Esophagus (tissue), 2 donors: ENCODE results near the gene COL5A1. TPM values are rescaled to one million over a fixed set of nuclear protein-coding genes. Genes with fewer than 3 reads are reported as not detected.

Source experiments
- H3K27ac ChIP-seq, 2 donors: one replicate each; pipeline ENCODE4 v1.5.1; 2013; ENCODE audit warnings: low read depth in 2 of 2, mild to moderate bottlenecking in 2 of 2, inconsistent platforms in 1 of 2, low read length in 1 of 2, moderate library complexity in 1 of 2
- H3K27me3 ChIP-seq, 2 donors: one replicate each; pipeline ENCODE4 v1.6.1; 2013; ENCODE audit warnings: low read length in 2 of 2, control low read depth in 1 of 2, mild to moderate bottlenecking in 1 of 2; ENCODE audit not compliant: insufficient read depth in 2 of 2, control insufficient read depth in 1 of 2
- H3K36me3 ChIP-seq, 2 donors: one replicate each; pipeline ENCODE4 v1.6.1; 2013; ENCODE audit warnings: low read length in 1 of 2; ENCODE audit not compliant: control insufficient read depth in 2 of 2, insufficient read depth in 2 of 2
- H3K4me1 ChIP-seq, 2 donors: one replicate each; pipeline ENCODE4 v1.6.1; 2013; ENCODE audit warnings: low read length in 1 of 2; ENCODE audit not compliant: control insufficient read depth in 2 of 2, insufficient read depth in 2 of 2
- H3K4me3 ChIP-seq, 2 donors: one replicate each; pipeline ENCODE4 v1.5.1; 2013; ENCODE audit warnings: low read length in 2 of 2, mild to moderate bottlenecking in 2 of 2, low read depth in 1 of 2, moderate library complexity in 1 of 2
- H3K9me3 ChIP-seq, 2 donors: one replicate each; pipeline ENCODE4 v1.6.1; 2013; ENCODE audit warnings: mild to moderate bottlenecking in 2 of 2, low read depth in 1 of 2, low read length in 1 of 2, moderate library complexity in 1 of 2; ENCODE audit not compliant: control insufficient read depth in 2 of 2, insufficient read depth in 1 of 2
- WGBS, 2 donors: extraction: QIAGEN DNeasy Blood & Tissue Kit; methylation state at CpG; one replicate each; pipeline ENCODE4 v1.1.7; 2013; 5-methylcytosine and 5-hydroxymethylcytosine counted together
- polyA plus RNA-seq, 2 donors: library from polyadenylated mRNA; stranded (reverse); fragments of 200-250 nt; gene quantifications; one replicate each; pipeline ENCODE4 v1.2.3, GENCODE V29; 2013
- donor health status: healthy with polysubstance abuse.
- donor health status: Bipolar disorder and iron deficiency.

Gene COL5A1
- polyA plus RNA-seq, 2 donors, result 3.5 to 7.6 TPM

DNA sequence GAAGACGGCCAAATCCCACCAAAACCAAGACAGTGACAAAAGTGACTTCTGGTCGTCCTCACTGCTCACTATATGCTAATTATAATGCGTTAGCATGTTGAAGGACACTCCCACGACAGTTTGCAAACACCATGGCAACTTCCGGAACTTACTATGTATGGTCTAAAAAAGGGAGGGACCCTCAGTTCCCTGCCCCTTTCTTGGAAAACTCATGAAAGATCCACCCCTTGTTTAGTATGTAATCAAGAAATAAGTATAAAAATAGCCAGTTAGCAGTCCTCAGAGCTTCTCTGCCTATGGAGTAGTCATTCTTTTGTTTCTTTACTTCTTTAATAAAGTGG lies 248.5 kb downstream of the COL5A1 start:
- Histone ChIP-seq H3K36me3 (no peaks in the 10 kb centered on the region), H3K27ac (no peak overlapping the region), H3K9me3 (peaks cover 0 to 2% of the 10 kb centered on the region in 2 donors), H3K4me3 (no peak overlapping the region), H3K27me3 (no peaks in the 10 kb centered on the region), H3K4me1 (peaks cover 0 to 3% of the 10 kb centered on the region in 2 donors)
- 84 to 87% methylated on average over 5 of the region's 5 CpGs for WGBS, 2 donors

DNA sequence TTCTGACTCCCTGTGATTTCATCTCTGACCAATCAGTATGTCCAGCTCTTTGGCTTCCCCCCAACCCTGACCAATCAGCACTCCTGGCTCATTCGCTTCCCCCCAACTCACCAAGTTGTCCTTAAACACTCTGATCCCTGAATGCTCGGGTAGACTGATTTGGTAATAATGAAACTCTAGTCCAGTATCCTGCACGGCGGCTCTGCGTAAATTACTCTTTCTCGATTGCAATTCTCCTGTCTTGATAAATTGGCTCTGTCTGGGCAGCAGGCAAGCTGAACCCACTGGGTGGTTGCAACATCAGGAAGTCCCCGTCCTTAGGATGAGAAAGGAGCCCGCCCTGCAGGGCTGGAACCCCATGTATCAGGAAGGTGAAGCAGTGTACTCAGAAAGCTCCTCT lies 249.4 kb downstream of the COL5A1 start:
- H3K27ac ChIP-seq, result no peak overlapping the region
- no peaks in the 10 kb centered on the region for H3K36me3 ChIP-seq
- no peaks in the 10 kb centered on the region for H3K27me3 ChIP-seq
- WGBS, 2 donors, result 81% methylated on average over 8 of the region's 8 CpGs
- H3K9me3 ChIP-seq, result peaks cover 0 to 2% of the 10 kb centered on the region in 2 donors
- H3K4me3 ChIP-seq, result no peak overlapping the region
- peaks cover 0 to 3% of the 10 kb centered on the region in 2 donors for H3K4me1 ChIP-seq

DNA sequence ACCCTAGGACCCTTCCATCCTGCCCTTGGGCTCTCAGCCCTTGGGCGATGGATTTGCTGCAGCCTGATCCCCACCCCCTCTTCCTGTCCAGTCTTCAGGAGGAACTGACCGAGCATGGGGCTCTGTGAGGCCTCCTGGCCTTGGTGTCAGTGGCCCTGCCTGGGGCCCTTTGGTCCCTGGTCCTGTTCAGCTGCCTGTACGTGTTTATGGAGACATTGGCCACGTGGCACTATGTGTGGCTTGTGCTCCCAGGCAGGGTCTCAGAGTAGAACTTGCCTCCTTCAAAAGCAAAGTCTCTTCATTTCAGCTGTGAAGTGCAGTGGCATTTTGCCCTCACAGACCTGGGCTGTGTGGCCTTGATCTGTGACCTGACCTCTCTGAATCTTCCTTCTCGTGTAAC lies 250.1 kb downstream of the COL5A1 start:
- Histone ChIP-seq H3K4me3 (no peak overlapping the region), H3K27ac (no peak overlapping the region), H3K36me3 (no peaks in the 10 kb centered on the region), H3K9me3 (peaks cover 0 to 2% of the 10 kb centered on the region in 2 donors), H3K4me1 (peaks cover 0 to 5% of the 10 kb centered on the region in 2 donors), H3K27me3 (no peaks in the 10 kb centered on the region)
- WGBS, 2 donors, result 76 to 78% methylated on average over 5 of the region's 5 CpGs

DNA sequence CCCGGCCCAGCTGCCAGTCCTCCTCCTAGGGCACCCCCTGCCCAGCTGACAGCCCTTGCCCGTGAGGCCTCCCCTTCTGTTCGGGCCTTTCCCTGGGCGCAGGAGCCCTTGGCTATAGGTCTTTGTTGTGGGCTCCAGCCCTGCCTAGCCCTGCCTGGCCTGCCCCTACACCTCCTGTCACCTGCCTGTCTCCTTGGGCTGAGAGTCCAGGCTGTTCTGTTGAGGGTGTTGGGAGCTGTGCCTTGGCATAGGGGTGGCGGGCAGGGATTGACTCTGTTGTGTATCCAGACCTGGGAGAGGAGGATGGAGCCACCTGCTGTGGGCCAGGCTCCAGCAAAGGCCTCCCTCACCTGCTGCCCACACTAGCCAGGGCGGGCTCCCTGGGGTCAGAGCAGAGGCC lies 250.6 kb downstream of the COL5A1 start:
- 89% methylated on average over 6 of the region's 6 CpGs for WGBS, 2 donors
- Histone ChIP-seq H3K9me3 (peaks cover 0 to 2% of the 10 kb centered on the region in 2 donors), H3K4me3 (no peak overlapping the region), H3K36me3 (no peaks in the 10 kb centered on the region), H3K27me3 (no peaks in the 10 kb centered on the region), H3K4me1 (peaks cover 0 to 5% of the 10 kb centered on the region in 2 donors), H3K27ac (no peak overlapping the region)

DNA sequence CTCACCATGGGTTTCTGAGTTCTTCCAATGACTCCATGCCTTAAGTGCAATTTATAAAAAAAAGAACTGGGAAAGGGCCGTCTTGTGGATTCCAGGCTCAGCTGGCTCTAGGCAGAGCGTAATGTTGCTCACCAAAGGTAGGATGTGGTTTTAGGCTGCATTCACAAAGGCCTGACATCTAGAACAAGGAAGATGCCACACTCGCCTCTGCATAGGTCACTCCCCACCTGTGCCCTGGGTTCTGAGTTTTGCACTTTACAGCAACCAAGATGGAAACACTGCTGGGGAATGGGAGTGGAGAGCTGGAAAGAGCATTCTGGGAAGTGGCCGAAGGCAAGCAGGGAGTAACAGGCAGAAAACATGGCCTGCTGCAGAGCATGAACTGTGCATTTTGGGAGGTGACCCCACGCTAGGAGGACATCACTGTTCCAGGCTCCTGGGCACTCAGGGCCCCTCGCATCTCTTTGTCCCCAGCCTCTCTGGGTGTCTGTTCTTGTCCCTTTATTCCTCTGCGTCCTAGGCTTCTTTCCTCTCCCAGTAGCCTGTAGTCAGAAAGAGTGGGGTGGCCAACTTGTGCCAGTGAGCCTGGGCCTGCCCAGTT lies 251.3 kb downstream of the COL5A1 start:
- Histone ChIP-seq H3K9me3 (peaks cover 0 to 2% of the 10 kb centered on the region in 2 donors), H3K27me3 (no peaks in the 10 kb centered on the region), H3K27ac (no peak overlapping the region), H3K4me1 (peaks cover 0 to 5% of the 10 kb centered on the region in 2 donors), H3K4me3 (no peak overlapping the region), H3K36me3 (no peaks in the 10 kb centered on the region)
- WGBS, 2 donors, result 85 to 92% methylated on average over 7 of the region's 7 CpGs

Other genes starting within 250 kb of the COL5A1 start
- under 1 TPM; 0.04 to 0.16 TPM for gene FCN2, start 239.0 kb downstream of the COL5A1 start, polyA plus RNA-seq